Spinal cord (tissue), 10 donors: ENCODE results near the gene SOD1. TPM values are rescaled to one million over a fixed set of nuclear protein-coding genes. Genes with fewer than 3 reads are reported as not detected.
"Not testable (repeated sequence)": the region's sequence is repeated elsewhere in the genome, so short reads cannot be mapped to it uniquely, and the experiment has no call there.

ENCODE experiments used
- DNase-seq, 6 donors: peaks; one replicate each; pipeline versions ENCODE4 v3.0.0 to v3.0.0-alpha.2; 2013 to 2015; ENCODE audit warnings: low spot score in 6 of 6, low read depth in 4 of 6
- H3K27ac ChIP-seq: one replicate; pipeline ENCODE4 v1.5.1; 2013; ENCODE audit warnings: low read depth, low read length, control low read depth
- H3K27me3 ChIP-seq: one replicate; pipeline ENCODE4 v1.6.1; 2013; ENCODE audit warnings: low read length; ENCODE audit not compliant: control insufficient read depth, insufficient read depth
- H3K36me3 ChIP-seq: one replicate; pipeline ENCODE4 v1.6.1; 2013; ENCODE audit warnings: low read length; ENCODE audit not compliant: control insufficient read depth, insufficient read depth
- H3K4me1 ChIP-seq: one replicate; pipeline ENCODE4 v1.6.1; 2013; ENCODE audit warnings: low read length; ENCODE audit not compliant: control insufficient read depth, insufficient read depth
- H3K4me3 ChIP-seq: one replicate; pipeline ENCODE4 v1.5.1; 2013; ENCODE audit warnings: low read depth, low read length, control low read depth
- H3K9me3 ChIP-seq: one replicate; pipeline ENCODE4 v1.6.1; 2013; ENCODE audit warnings: low read length; ENCODE audit not compliant: control insufficient read depth, insufficient read depth
- WGBS: methylation state at CpG from one replicate; pipeline ENCODE4 v1.1.5; 2013; ENCODE audit warnings: missing lambda C conversion rate; ENCODE audit not compliant: insufficient coverage; 5-methylcytosine and 5-hydroxymethylcytosine counted together
- polyA plus RNA-seq, 2 donors: library from polyadenylated mRNA; unstranded; fragments of 120-200 nt; gene quantifications; one replicate each; pipeline ENCODE4 v1.2.1, GENCODE V29; 2013; ENCODE audit not compliant: insufficient read length in 2 of 2
- total RNA-seq, 2 donors: library from RNA; depleted of rRNA in 1 of 2; stranded (reverse); fragments of 120-200 nt in 1 of 2; fragments of >200 nt in 1 of 2; gene quantifications; one replicate each; pipeline versions ENCODE4 v1.2.3 to v1.2.4, GENCODE V29; 2013 to 2014
- donor health status: healthy.

The SOD1 gene
- total and polyA plus RNA-seq, 4 donors: 157 to 363 (median 339) TPM

DNA sequence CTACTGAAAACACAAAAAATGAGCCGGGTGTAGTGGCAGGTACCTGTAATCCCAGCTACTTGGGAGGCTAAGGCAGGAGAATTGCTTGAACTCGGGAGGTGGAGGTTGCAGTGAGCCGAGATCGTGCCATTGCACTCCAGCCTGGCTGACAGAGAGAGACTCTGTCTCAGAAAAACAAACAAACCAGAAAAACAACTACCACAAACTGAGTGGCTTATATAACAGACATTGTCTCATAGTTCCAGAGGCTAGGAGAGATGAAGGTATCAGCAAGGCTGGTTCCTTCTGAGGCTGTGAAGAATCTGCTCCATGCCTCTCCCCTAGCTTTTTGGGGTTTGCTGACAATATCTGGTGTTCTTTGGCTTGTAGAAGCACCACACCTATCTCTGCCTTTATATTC is 8.0 kb upstream of the SOD1 start:
- not testable (repeated sequence) for H3K4me1 ChIP-seq, H3K36me3 ChIP-seq, H3K4me3 ChIP-seq, DNase-seq, H3K27ac ChIP-seq, H3K27me3 ChIP-seq, H3K9me3 ChIP-seq
- WGBS: no CpG with 5 or more reads among the region's 4 CpGs

DNA sequence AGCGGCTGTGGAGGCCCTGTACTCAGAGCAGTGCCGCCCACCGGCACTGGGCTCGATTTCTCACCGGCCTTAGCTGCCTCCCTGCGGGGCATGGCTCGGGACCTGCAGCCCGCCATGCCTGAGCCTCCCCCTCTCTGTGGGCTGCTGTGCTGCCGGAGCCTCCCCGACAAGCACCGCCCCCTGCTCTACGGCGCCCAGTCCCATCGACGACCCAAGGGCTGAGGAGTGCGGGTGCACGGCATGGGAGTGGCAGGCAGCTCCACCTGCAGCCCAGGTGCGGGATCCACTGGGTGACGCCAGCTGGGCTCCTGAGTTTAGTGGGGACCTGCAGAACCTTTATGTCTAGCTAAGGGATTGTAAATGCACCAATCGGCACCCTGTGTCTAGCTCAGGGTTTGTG is 5.2 kb upstream of the SOD1 start:
- no peak overlapping the region for H3K27ac ChIP-seq
- peaks cover 3% of the 10 kb centered on the region for H3K9me3 ChIP-seq
- no peaks in the 10 kb centered on the region for H3K4me1 ChIP-seq
- H3K4me3 ChIP-seq: no peak overlapping the region
- DNase-seq: no peak
- H3K27me3 ChIP-seq: no peaks in the 10 kb centered on the region
- WGBS: over 99% methylated on average over 19 of the region's 20 CpGs
- H3K36me3 ChIP-seq: peaks cover 3% of the 10 kb centered on the region

- not testable (repeated sequence) for H3K9me3 ChIP-seq, H3K27me3 ChIP-seq, H3K4me3 ChIP-seq, DNase-seq, H3K36me3 ChIP-seq, H3K4me1 ChIP-seq, H3K27ac ChIP-seq
- 75% methylated on average over 10 of the region's 21 CpGs for WGBS
These were observed 4.5 kb upstream of the SOD1 start for GRCh38 chr21:31654821-31655580.

DNA sequence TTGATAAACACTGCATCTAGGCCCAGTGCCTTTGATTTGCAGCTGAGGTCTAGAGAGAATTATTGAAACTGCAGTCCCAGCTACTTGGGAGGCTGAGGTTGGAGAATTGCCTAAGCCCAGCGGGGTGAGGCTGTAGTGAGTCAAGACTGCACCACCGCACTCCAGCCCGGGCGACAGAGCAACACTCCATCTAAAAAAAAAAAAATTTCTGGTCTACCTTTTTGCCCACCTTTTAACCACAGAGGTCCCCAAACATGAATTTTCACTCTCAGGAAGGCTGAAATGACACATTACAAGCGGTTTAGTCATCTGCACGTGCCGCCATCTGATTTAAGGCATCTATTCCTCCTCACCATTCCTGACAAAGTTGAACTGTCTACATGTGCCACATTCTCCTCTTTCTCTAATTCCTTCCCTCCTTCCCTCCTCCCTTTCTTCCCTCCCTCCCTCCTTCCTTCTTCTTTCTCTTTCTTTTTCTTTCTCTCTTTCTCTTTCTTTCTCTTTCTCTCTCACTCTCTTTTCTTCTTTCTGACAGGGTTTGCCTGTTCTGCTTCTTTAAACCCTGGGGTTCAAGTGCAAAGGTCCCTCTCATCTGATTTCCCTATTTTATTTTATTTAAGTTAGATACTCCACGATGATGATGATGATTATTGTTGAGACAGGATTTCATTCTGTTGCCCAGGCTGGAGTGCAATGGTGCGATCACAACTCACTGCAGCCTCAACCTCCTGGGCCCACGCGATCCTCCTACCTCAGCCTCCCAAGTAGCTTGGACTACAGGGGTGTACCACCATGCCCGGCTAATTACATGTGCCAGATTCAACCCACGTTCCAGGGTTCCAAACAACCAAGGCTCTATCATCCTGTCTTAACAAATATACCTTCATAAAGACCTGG is 3.0 kb upstream of the SOD1 start:
- peaks cover 4% of the 10 kb centered on the region for H3K36me3 ChIP-seq
- H3K27ac ChIP-seq: no peak overlapping the region
- peaks cover 4% of the 10 kb centered on the region for H3K4me1 ChIP-seq
- H3K4me3 ChIP-seq: no peak overlapping the region
- H3K9me3 ChIP-seq: no peaks in the 10 kb centered on the region
- H3K27me3 ChIP-seq: no peaks in the 10 kb centered on the region
- WGBS: 94% methylated on average over 7 of the region's 13 CpGs
- DNase-seq: no peak

- Histone ChIP-seq H3K9me3 (no peaks in the 10 kb centered on the region), H3K4me1 (peaks cover 6% of the 10 kb centered on the region), H3K36me3 (peaks cover 6% of the 10 kb centered on the region), H3K4me3 (no peak overlapping the region), H3K27ac (no peak overlapping the region), H3K27me3 (no peaks in the 10 kb centered on the region)
- WGBS: 80% methylated on average over 6 of the region's 9 CpGs
- no peak for DNase-seq
These were observed 1.4 kb upstream of the SOD1 start for GRCh38 chr21:31658053-31658452.

- no peak for DNase-seq
- no peaks in the 10 kb centered on the region for H3K27me3 ChIP-seq
- peak overlapping the region; percentile 52 for H3K27ac ChIP-seq
- no peaks in the 10 kb centered on the region for H3K9me3 ChIP-seq
- H3K36me3 ChIP-seq: peaks cover 10% of the 10 kb centered on the region
- 1% methylated on average over 18 of the region's 18 CpGs for WGBS
- H3K4me3 ChIP-seq: peak overlapping the region; percentile 62
- peaks cover 8% of the 10 kb centered on the region for H3K4me1 ChIP-seq
These were observed 282 bp upstream of the SOD1 start for GRCh38 chr21:31659286-31659535.

GRCh38 chr21:31660259-31660565 is 719 bp downstream of the SOD1 start:
- Histone ChIP-seq H3K9me3 (no peaks in the 10 kb centered on the region), H3K4me3 (peak overlapping the region; percentile 72), H3K27ac (peak overlapping the region; percentile 40), H3K36me3 (peaks cover 12% of the 10 kb centered on the region), H3K27me3 (no peaks in the 10 kb centered on the region), H3K4me1 (peaks cover 8% of the 10 kb centered on the region)
- peak in 4 of 6 donors; percentile 19 to 78 (median 38) for DNase-seq
- WGBS: 0% methylated on average over 8 of the region's 12 CpGs

GRCh38 chr21:31660591-31660990 is 1.1 kb downstream of the SOD1 start:
- no peaks in the 10 kb centered on the region for H3K27me3 ChIP-seq
- H3K36me3 ChIP-seq: peaks cover 15% of the 10 kb centered on the region
- peak overlapping the region; percentile 72 for H3K4me3 ChIP-seq
- peaks cover 11% of the 10 kb centered on the region for H3K4me1 ChIP-seq
- peak overlapping the region; percentile 40 for H3K27ac ChIP-seq
- 10% methylated on average over 2 of the region's 8 CpGs for WGBS
- DNase-seq: peak in 1 of 6 donors; percentile 5
- H3K9me3 ChIP-seq: no peaks in the 10 kb centered on the region

- no peak for DNase-seq
- Histone ChIP-seq H3K4me1 (peaks cover 11% of the 10 kb centered on the region), H3K4me3 (no peak overlapping the region), H3K27me3 (no peaks in the 10 kb centered on the region), H3K27ac (no peak overlapping the region), H3K9me3 (no peaks in the 10 kb centered on the region), H3K36me3 (peaks cover 19% of the 10 kb centered on the region)
- 100% methylated on average over 5 of the region's 7 CpGs for WGBS
These were observed 4.2 kb downstream of the SOD1 start for GRCh38 chr21:31663584-31664249.
